ENCODE measurements around the gene DENND1A. TPM values are rescaled to one million over a fixed set of nuclear protein-coding genes. Genes with fewer than 3 reads are reported as not detected.

Gene DENND1A
- total RNA-seq, 6 experiments from 2014 or later = 13.9 to 22.6 (median 16.3) TPM

GRCh38 chr9:123387686-123388085 lies 542.2 kb downstream of the DENND1A start:
- H3K27ac ChIP-seq = no peak overlapping the region
- no peak for ATAC-seq
- no peaks in the 10 kb centered on the region for H3K4me1 ChIP-seq
- intact Hi-C loops (cut with DNase I) = no loop called here
- H3K36me3 ChIP-seq = no peaks in the 10 kb centered on the region
- TF ChIP-seq POLR2A (IDR thresholded peaks at IDR 0.05) = no peak
- H3K27me3 ChIP-seq = no peaks in the 10 kb centered on the region
- H3K4me3 ChIP-seq = no peak overlapping the region
- no peaks in the 10 kb centered on the region for H3K9me3 ChIP-seq
- DNase-seq = no peak
- WGBS (ENCODE audit: insufficient coverage, low coverage, low lambda C conversion rate, missing lambda C conversion rate) = 73% methylated on average over 10 of the region's 14 CpGs

GRCh38 chr9:123383512-123384170 lies 546.3 kb downstream of the DENND1A start:
- Histone ChIP-seq H3K27ac (no peak overlapping the region), H3K4me3 (no peak overlapping the region), H3K9me3 (no peaks in the 10 kb centered on the region), H3K4me1 (no peaks in the 10 kb centered on the region), H3K36me3 (no peaks in the 10 kb centered on the region), H3K27me3 (no peaks in the 10 kb centered on the region)
- TF ChIP-seq POLR2A (IDR thresholded peaks at IDR 0.05) = no peak
- no peak for TF ChIP-seq CTCF (IDR thresholded peaks at IDR 0.05)
- DNase-seq (no peak), ATAC-seq (no peak)
- WGBS (ENCODE audit: insufficient coverage, low coverage, low lambda C conversion rate, missing lambda C conversion rate) = 94% methylated on average over 18 of the region's 27 CpGs
- intact Hi-C loops (cut with DNase I) = no loop called here

DNA sequence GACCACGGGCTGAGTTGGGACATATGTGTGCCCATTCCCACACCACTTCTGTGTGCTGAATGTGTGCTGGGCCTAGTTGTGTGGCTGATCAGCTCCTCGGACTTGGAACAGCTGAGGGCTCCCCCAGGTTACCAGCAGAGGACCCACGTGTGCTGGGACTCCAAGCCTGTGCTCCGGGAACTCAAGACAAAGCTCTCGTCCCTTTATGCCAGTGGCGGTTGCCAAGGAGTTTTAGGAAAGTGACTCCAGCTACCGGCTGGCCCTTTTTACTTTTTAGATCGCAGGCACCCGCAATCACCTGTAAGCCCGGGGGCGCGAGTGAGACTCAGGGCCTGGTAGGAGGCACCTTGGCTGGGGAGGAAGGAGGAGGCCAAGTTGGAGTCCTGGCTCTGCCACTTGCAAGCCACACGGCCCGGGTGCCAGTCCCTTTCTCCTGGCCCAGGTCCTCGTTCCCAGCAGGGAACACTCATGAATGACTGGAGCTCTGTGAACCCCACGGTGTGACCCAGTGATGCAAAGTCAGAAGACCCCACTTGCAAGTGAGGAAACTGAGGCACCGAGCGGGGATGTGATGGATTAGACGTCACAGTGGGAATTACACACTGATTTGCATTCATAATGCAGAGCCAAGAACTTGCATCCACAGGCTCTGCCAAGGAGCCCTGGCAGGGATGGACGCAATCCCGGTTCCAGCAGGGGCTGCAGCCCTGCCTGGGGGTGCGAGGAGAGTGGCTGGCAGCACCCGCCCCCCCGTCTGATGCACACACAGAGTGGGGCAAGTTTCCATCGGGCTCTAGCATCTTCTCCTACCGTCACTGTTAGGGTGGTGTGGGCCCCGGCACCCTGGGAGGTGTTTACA lies 547.0 kb downstream of the DENND1A start:
- Histone ChIP-seq H3K27me3 (no peaks in the 10 kb centered on the region), H3K27ac (no peak overlapping the region), H3K36me3 (no peaks in the 10 kb centered on the region), H3K4me3 (no peak overlapping the region), H3K9me3 (no peaks in the 10 kb centered on the region), H3K4me1 (no peaks in the 10 kb centered on the region)
- intact Hi-C loops (cut with DNase I) = no loop called here
- no peak for ATAC-seq
- 100% methylated on average over 5 of the region's 27 CpGs for WGBS (ENCODE audit: insufficient coverage, low coverage, low lambda C conversion rate, missing lambda C conversion rate)
- DNase-seq = no peak
- TF ChIP-seq POLR2A (IDR thresholded peaks at IDR 0.05) (no peak), CTCF (IDR thresholded peaks at IDR 0.05) (no peak)

DNA sequence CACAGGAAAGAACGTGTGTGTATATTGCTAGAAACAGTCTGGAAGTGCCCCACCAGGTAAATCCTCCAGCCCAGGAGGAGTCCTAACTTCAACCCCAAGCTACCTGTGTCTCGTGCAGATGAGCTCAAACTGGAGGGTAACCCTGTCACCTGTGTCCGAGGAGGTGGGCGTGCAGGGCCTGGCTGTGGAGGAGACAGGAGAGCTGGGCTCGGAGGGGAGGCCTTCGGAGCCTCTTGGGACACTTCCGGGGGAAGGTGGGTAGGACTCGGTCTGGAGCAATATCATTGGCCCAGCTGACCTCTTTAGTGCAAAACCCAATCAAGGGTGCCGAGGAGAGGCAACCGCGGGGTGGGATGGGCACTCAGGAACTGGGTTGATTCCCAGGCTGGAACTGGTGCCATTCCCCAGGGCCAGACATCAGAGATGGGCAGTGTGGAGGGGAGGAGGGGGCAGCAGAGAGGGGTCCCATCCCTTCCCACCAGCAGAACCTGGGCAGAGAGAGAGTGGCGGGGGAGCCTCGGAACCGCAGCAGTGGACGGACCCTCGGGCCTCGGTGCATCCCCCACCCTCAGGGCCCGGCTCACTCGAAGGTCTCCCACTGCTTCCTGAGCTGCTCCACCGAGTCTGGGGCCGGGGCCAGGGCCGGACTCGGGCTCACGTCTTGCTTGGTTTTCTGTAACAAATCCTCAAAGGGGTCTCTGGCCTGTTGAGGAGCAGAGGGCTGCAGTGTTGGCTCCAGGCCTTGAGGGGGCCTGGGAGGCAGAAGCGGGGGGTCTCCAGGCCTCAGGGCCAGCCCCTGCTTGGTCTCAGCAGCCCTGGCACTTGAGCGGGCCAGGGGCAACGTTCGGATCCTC lies 548.8 kb downstream of the DENND1A start:
- no peak overlapping the region for H3K4me3 ChIP-seq
- no peaks in the 10 kb centered on the region for H3K9me3 ChIP-seq
- DNase-seq (no peak), ATAC-seq (no peak)
- intact Hi-C loops (cut with DNase I) = no loop called here
- TF ChIP-seq CTCF (IDR thresholded peaks at IDR 0.05) (no peak), POLR2A (IDR thresholded peaks at IDR 0.05) (no peak)
- 88% methylated on average over 5 of the region's 28 CpGs for WGBS (ENCODE audit: insufficient coverage, low coverage, low lambda C conversion rate, missing lambda C conversion rate)
- H3K27me3 ChIP-seq = no peaks in the 10 kb centered on the region
- no peaks in the 10 kb centered on the region for H3K36me3 ChIP-seq
- H3K27ac ChIP-seq = no peak overlapping the region
- H3K4me1 ChIP-seq = no peaks in the 10 kb centered on the region

Measured in right lobe of liver (tissue), 6 donors.